Mesothelial cell of epicardium (in vitro differentiated cells): ENCODE measurements around the gene FNIP1. TPM values are rescaled to one million over a fixed set of nuclear protein-coding genes. Genes with fewer than 3 reads are reported as not detected.

ENCODE experiments used
- DNase-seq, 2 experiments: peaks; one replicate each; pipeline ENCODE4 v3.0.0; 2021; ENCODE audit warnings: low spot score in 2 of 2; ENCODE audit not compliant: unreplicated experiment in 2 of 2
- H3K27ac Mint-ChIP-seq: 2 replicates; pipeline ENCODE4 v1.8.0; 2021; ENCODE audit warnings: mixed read lengths
- H3K27me3 Mint-ChIP-seq: 2 replicates; pipeline ENCODE4 v1.8.0; 2021; ENCODE audit warnings: low read depth, mixed read lengths
- H3K36me3 Mint-ChIP-seq: 2 replicates; pipeline ENCODE4 v1.8.0; 2021; ENCODE audit warnings: mixed read lengths
- H3K4me1 Mint-ChIP-seq: 2 replicates; pipeline ENCODE4 v1.8.0; 2021; ENCODE audit warnings: mixed read lengths
- H3K4me3 Mint-ChIP-seq: 2 replicates; pipeline ENCODE4 v1.8.0; 2021; ENCODE audit warnings: mild to moderate bottlenecking, moderate library complexity, mixed read lengths
- H3K9me3 Mint-ChIP-seq: 2 replicates; pipeline ENCODE4 v1.8.0; 2021; ENCODE audit warnings: mixed read lengths
- CTCF ChIP-seq: fragments of 200-600 bp; sonication (generic); IDR thresholded peaks from one replicate; pipeline ENCODE4 v1.5.0; 2021; ENCODE audit warnings: antibody characterized with exemption; ENCODE audit not compliant: unreplicated experiment
- total RNA-seq: library from RNA; stranded (reverse); gene quantifications from 3 replicates; pipeline ENCODE4 v1.2.1, GENCODE V29; 2021

The FNIP1 gene
- total RNA-seq, 1 donor from 2014 or later = 35.1 TPM

- Mint-ChIP-seq H3K9me3 (no peaks in the 10 kb centered on the region), H3K27me3 (no peaks in the 10 kb centered on the region), H3K4me1 (peaks cover 41% of the 10 kb centered on the region), H3K27ac (peak overlapping the region; percentile 91), H3K36me3 (peaks cover 1% of the 10 kb centered on the region), H3K4me3 (no peak overlapping the region)
- no peak for TF ChIP-seq CTCF
- DNase-seq = no peak
Measured at GRCh38 chr5:131611064-131611381, 185.8 kb downstream of the FNIP1 start.

GRCh38 chr5:131610198-131611063 lies 186.4 kb downstream of the FNIP1 start:
- no peak for DNase-seq
- Mint-ChIP-seq H3K4me3 (no peak overlapping the region), H3K36me3 (peaks cover 1% of the 10 kb centered on the region), H3K27ac (peak overlapping the region; percentile 91), H3K9me3 (no peaks in the 10 kb centered on the region), H3K4me1 (peaks cover 41% of the 10 kb centered on the region), H3K27me3 (no peaks in the 10 kb centered on the region)
- no peak for TF ChIP-seq CTCF

GRCh38 chr5:131609774-131610173 lies 187.0 kb downstream of the FNIP1 start:
- Mint-ChIP-seq H3K27me3 (no peaks in the 10 kb centered on the region), H3K4me3 (no peak overlapping the region), H3K4me1 (peaks cover 36% of the 10 kb centered on the region), H3K9me3 (no peaks in the 10 kb centered on the region), H3K27ac (peak overlapping the region; percentile 91), H3K36me3 (peaks cover 1% of the 10 kb centered on the region)
- TF ChIP-seq CTCF = no peak
- no peak for DNase-seq

GRCh38 chr5:131608597-131608996 lies 188.2 kb downstream of the FNIP1 start:
- peaks cover under 1% of the 10 kb centered on the region for H3K36me3 Mint-ChIP-seq
- peaks cover 36% of the 10 kb centered on the region for H3K4me1 Mint-ChIP-seq
- no peak for DNase-seq
- H3K27ac Mint-ChIP-seq = peak overlapping the region; percentile 36
- H3K9me3 Mint-ChIP-seq = no peaks in the 10 kb centered on the region
- H3K4me3 Mint-ChIP-seq = no peak overlapping the region
- no peak for TF ChIP-seq CTCF
- H3K27me3 Mint-ChIP-seq = no peaks in the 10 kb centered on the region

- Mint-ChIP-seq H3K27me3 (no peaks in the 10 kb centered on the region), H3K27ac (peak overlapping the region; percentile 36), H3K4me3 (no peak overlapping the region), H3K36me3 (no peaks in the 10 kb centered on the region), H3K9me3 (no peaks in the 10 kb centered on the region), H3K4me1 (peaks cover 36% of the 10 kb centered on the region)
- no peak for DNase-seq
- TF ChIP-seq CTCF = no peak
Measured at GRCh38 chr5:131607903-131608540, 188.8 kb downstream of the FNIP1 start.
